ENCODE data around the gene HAPLN2.

GRCh38 chr1:156622581-156623297 is 3.5 kb downstream of the HAPLN2 start:
- TF ChIP-seq CTCF (IDR thresholded peaks at IDR 0.05) (no peak), POLR2AphosphoS5 (IDR thresholded peaks at IDR 0.05) (no peak), POLR2A (IDR thresholded peaks at IDR 0.05; ENCODE audit: low read depth) (no peak)

Data from esophagus muscularis mucosa (tissue), 3 donors.